WTC11 (cell line): Measurements from ENCODE around the gene TMEM179. TPM values are rescaled to one million over a fixed set of nuclear protein-coding genes. Genes with fewer than 3 reads are reported as not detected.

Experiments used
- ATAC-seq: fragments of 200-7000 bp; cut with Tn5 transposase; 2 replicates; pipeline ENCODE4 v1.10.0; 2021; ENCODE audit warnings: mild to moderate bottlenecking, moderate library complexity
- CTCF ChIA-PET: fragments of 300-600 bp; sonication (Branson Sonifier 250); formaldehyde crosslinking; loops from one replicate; lab custom pipeline; 2021; ENCODE audit warnings: antibody characterized with exemption; lab: Charles Lee
- POLR2A ChIA-PET: fragments of 350-600 bp; sonication (Branson Sonifier 250); formaldehyde crosslinking; loops from one replicate; lab custom pipeline; 2021; ENCODE audit warnings: antibody characterized with exemption; lab: Charles Lee
- DNase-seq: peaks from one replicate; pipeline ENCODE4 v3.0.0; 2021; ENCODE audit warnings: low spot score
- H3K27ac Mint-ChIP-seq: 2 replicates; pipeline ENCODE4 v1.8.0; 2021; ENCODE audit warnings: mixed read lengths
- H3K27me3 Mint-ChIP-seq: 2 replicates; pipeline ENCODE4 v1.8.0; 2021; ENCODE audit warnings: low read depth, mild to moderate bottlenecking, moderate library complexity, mixed read lengths
- H3K36me3 Mint-ChIP-seq: 2 replicates; pipeline ENCODE4 v1.8.0; 2021; ENCODE audit warnings: mixed read lengths
- H3K4me1 Mint-ChIP-seq: 2 replicates; pipeline ENCODE4 v1.8.0; 2022; ENCODE audit warnings: mixed read lengths
- H3K4me3 Mint-ChIP-seq: 2 replicates; pipeline ENCODE4 v1.8.0; 2021; ENCODE audit warnings: mild to moderate bottlenecking, moderate library complexity, mixed read lengths
- H3K9me3 Mint-ChIP-seq: 2 replicates; pipeline ENCODE4 v1.8.0; 2021; ENCODE audit warnings: mixed read lengths
- ATF3 ChIP-seq: sonication (generic); formaldehyde crosslinking; conservative IDR thresholded peaks from 2 replicates; pipeline ENCODE4 v1.8.1; 2022; ENCODE audit warnings: mild to moderate bottlenecking, missing genetic modification reagents
- CBFB ChIP-seq: sonication (generic); formaldehyde crosslinking; IDR thresholded peaks from 2 replicates; pipeline ENCODE4 v1.8.1; 2022; ENCODE audit warnings: mild to moderate bottlenecking, low read depth, missing genetic modification reagents
- CDX4 ChIP-seq: fragments of 250-450 bp; sonication (Bioruptor Pico); IDR thresholded peaks from 2 replicates; pipeline ENCODE4 v1.9.0; 2021; ENCODE audit warnings: moderate library complexity, mild to moderate bottlenecking, inconsistent platforms, borderline replicate concordance
- E2F1 ChIP-seq: sonication (generic); formaldehyde crosslinking; IDR thresholded peaks from 2 replicates; pipeline ENCODE4 v1.8.0; 2022; ENCODE audit warnings: mild to moderate bottlenecking, missing genetic modification reagents
- E2F5 ChIP-seq: sonication (generic); formaldehyde crosslinking; IDR thresholded peaks from 2 replicates; pipeline ENCODE4 v1.8.1; 2022; ENCODE audit warnings: mild to moderate bottlenecking, moderate library complexity, missing genetic modification reagents
- EMX1 ChIP-seq: fragments of 250-450 bp; sonication (Bioruptor Pico); IDR thresholded peaks from 2 replicates; pipeline ENCODE4 v1.8.0; 2021; ENCODE audit warnings: mild to moderate bottlenecking
- NFYB ChIP-seq: sonication (generic); formaldehyde crosslinking; conservative IDR thresholded peaks from 2 replicates; pipeline ENCODE4 v1.8.0; 2022; ENCODE audit warnings: low read depth, missing genetic modification reagents
- PRRX2 ChIP-seq: fragments of 250-450 bp; sonication (Bioruptor Pico); IDR thresholded peaks from 2 replicates; pipeline ENCODE4 v1.8.0; 2021; ENCODE audit warnings: mild to moderate bottlenecking
- RELA ChIP-seq: sonication (generic); formaldehyde crosslinking; IDR thresholded peaks from 2 replicates; pipeline ENCODE4 v1.8.1; 2022; ENCODE audit warnings: missing genetic modification reagents, mild to moderate bottlenecking, borderline replicate concordance
- TEAD4 ChIP-seq: sonication (generic); formaldehyde crosslinking; IDR thresholded peaks from 2 replicates; pipeline ENCODE4 v1.8.0; 2022; ENCODE audit warnings: mild to moderate bottlenecking, missing genetic modification reagents
- ZNF281 ChIP-seq: sonication (generic); formaldehyde crosslinking; IDR thresholded peaks from 2 replicates; pipeline ENCODE4 v1.8.0; 2023; ENCODE audit warnings: mild to moderate bottlenecking, missing genetic modification reagents
- ZNF425 ChIP-seq: fragments of 250-450 bp; sonication (Bioruptor Pico); conservative IDR thresholded peaks from 2 replicates; pipeline ENCODE4 v1.9.0; 2021; ENCODE audit warnings: mild to moderate bottlenecking
- ZNF532 ChIP-seq: fragments of 250-450 bp; sonication (Bioruptor Pico); IDR thresholded peaks from 2 replicates; pipeline ENCODE4 v1.9.0; 2021; ENCODE audit warnings: mild to moderate bottlenecking, borderline replicate concordance
- ZNF671 ChIP-seq: fragments of 250-450 bp; sonication (Bioruptor Pico); IDR thresholded peaks from 2 replicates; pipeline ENCODE4 v1.8.0; 2021; ENCODE audit warnings: mild to moderate bottlenecking
- total RNA-seq: library from RNA; stranded (reverse); gene quantifications from 3 replicates; pipeline ENCODE4 v1.2.3, GENCODE V29; 2021
- TF ChIP-seq, protein P1 (sequence below): sonication (generic); formaldehyde crosslinking; IDR thresholded peaks from 2 replicates; pipeline ENCODE4 v1.8.0; 2023; ENCODE audit warnings: missing genetic modification reagents

TMEM179 gene
- total RNA-seq, 1 experiment from 2014 or later, result 2.4 TPM

DNA sequence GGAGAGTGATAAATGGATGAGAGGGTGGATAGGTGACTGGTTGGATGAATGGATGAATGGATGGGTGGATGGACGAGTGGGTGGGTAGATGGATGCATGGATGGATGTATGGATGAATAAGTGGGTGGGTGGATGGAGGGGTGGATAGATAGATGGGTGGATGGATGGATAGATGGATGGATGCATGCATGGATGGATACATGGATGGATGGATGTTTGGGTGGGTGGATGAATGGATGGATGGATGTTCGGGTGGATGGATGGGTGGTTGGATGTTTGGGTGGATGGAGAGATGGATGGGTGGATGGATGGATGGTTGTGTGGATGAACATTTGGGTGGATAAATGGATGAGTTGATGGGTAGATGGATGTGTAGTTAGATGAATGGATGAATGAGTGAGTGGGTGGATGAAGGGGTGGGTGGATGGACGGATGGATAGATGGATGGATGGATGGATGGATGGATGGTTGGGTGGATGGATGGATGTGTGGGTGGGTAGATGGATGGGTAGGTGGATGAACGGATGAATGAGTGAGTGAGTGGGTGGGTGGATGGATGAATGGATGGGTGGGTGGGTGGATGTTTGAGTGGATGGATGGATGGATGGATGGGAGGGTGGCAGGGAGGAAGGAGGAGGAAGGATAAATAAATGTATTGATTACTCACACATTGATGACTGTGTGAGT is 9.7 kb upstream of the TMEM179 start (continued):
- no peak for TF ChIP-seq ZNF425 (CRISPR knock-in tag)
- TF ChIP-seq E2F1 (CRISPR knock-in tag), result no peak
- TF ChIP-seq ZNF281 (CRISPR knock-in tag), result no peak

GRCh38 chr14:104611881-104612280 is 7.3 kb upstream of the TMEM179 start:
- Mint-ChIP-seq H3K27me3 (peaks cover 14% of the 10 kb centered on the region), H3K4me1 (no peaks in the 10 kb centered on the region), H3K36me3 (no peaks in the 10 kb centered on the region), H3K9me3 (peaks cover 5% of the 10 kb centered on the region; the same call in 1 of the 2 replicates), H3K4me3 (no peak overlapping the region), H3K27ac (no peak overlapping the region)
- ATAC-seq, result no peak
- ChIA-PET POLR2A (no interaction called here), CTCF (interaction anchor here (0.5 to 1.2 kb wide), 3 partner anchors 270 to 692 kb away, joined by 3 read pairs; no protein-coding TSS in a partner anchor)
- no peak for DNase-seq
- no peak for TF ChIP-seq NFYB
- TF ChIP-seq CDX4 (CRISPR knock-in tag), result no peak
- no peak for TF ChIP-seq TEAD4 (CRISPR knock-in tag)
- TF ChIP-seq E2F5 (CRISPR knock-in tag), result no peak
- no peak for TF ChIP-seq EMX1 (CRISPR knock-in tag)
- no peak for TF ChIP-seq ATF3
- no peak for TF ChIP-seq ZNF671
- TF ChIP-seq, protein P1, sequence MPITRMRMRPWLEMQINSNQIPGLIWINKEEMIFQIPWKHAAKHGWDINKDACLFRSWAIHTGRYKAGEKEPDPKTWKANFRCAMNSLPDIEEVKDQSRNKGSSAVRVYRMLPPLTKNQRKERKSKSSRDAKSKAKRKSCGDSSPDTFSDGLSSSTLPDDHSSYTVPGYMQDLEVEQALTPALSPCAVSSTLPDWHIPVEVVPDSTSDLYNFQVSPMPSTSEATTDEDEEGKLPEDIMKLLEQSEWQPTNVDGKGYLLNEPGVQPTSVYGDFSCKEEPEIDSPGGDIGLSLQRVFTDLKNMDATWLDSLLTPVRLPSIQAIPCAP (CRISPR knock-in tag), result no peak
- no peak for TF ChIP-seq PRRX2 (CRISPR knock-in tag)

- CTCF ChIA-PET, result interaction anchor here (0.7 kb wide), 1 partner anchor 44 kb away, joined by 3 read pairs; no protein-coding TSS in a partner anchor
- POLR2A ChIA-PET, result no interaction called here
- no peaks in the 10 kb centered on the region for H3K36me3 Mint-ChIP-seq
- H3K27me3 Mint-ChIP-seq, result peaks cover 24% of the 10 kb centered on the region
- ATAC-seq, result no peak
- H3K4me1 Mint-ChIP-seq, result no peaks in the 10 kb centered on the region
- peaks cover 5% of the 10 kb centered on the region; the same call in 1 of the 2 replicates for H3K9me3 Mint-ChIP-seq
- no peak for DNase-seq
- H3K27ac Mint-ChIP-seq, result no peak overlapping the region; the same call in 1 of the 2 replicates
- no peak overlapping the region for H3K4me3 Mint-ChIP-seq
- TF ChIP-seq RELA (no peak), CBFB (CRISPR knock-in tag) (no peak), ZNF532 (CRISPR knock-in tag) (no peak)
These were observed 6.3 kb upstream of the TMEM179 start for GRCh38 chr14:104610749-104611310.
